NT2/D1 (cell line): ENCODE results near the gene GPR146.

Experiments used
- DNase-seq: peaks from one replicate; pipeline ENCODE4 v3.0.0-alpha.2; 2011; ENCODE audit warnings: low read depth, low spot score
- H3K27me3 ChIP-seq: 2 replicates; pipeline ENCODE4 v1.6.0; 2011; ENCODE audit warnings: mild to moderate bottlenecking; ENCODE audit not compliant: insufficient read length, insufficient read depth
- H3K36me3 ChIP-seq: 2 replicates; pipeline ENCODE4 v1.6.1; 2011; ENCODE audit warnings: mild to moderate bottlenecking, low read length, mixed read lengths; ENCODE audit not compliant: insufficient read depth, insufficient read length
- H3K4me1 ChIP-seq: 2 replicates; pipeline ENCODE4 v1.5.1; 2011; ENCODE audit not compliant: insufficient read depth, insufficient read length
- H3K4me3 ChIP-seq: 2 replicates; pipeline ENCODE4 v1.5.1; 2011; ENCODE audit warnings: low read depth; ENCODE audit not compliant: insufficient read length
- H3K9ac ChIP-seq: 2 replicates; pipeline ENCODE4 v1.6.0; 2011; ENCODE audit warnings: low read depth; ENCODE audit not compliant: insufficient read length
- H3K9me3 ChIP-seq: 2 replicates; pipeline ENCODE4 v1.5.1; 2011; ENCODE audit warnings: mild to moderate bottlenecking, low read length; ENCODE audit not compliant: insufficient read depth
- SUZ12 ChIP-seq: IDR thresholded peaks from 2 replicates; pipeline ENCODE4 v1.6.1; 2011; ENCODE audit not compliant: insufficient read length, insufficient read depth; ENCODE audit errors: extremely low read depth
- YY1 ChIP-seq: IDR thresholded peaks from 2 replicates; pipeline ENCODE4 v1.6.1; 2011; ENCODE audit not compliant: insufficient read length, insufficient read depth
- ZNF274 ChIP-seq: IDR thresholded peaks from 2 replicates; pipeline ENCODE4 v1.6.1; 2011; ENCODE audit warnings: mild to moderate bottlenecking, low read depth, low read length

GPR146 gene

GRCh38 chr7:1098243-1099153 is 54.2 kb downstream of the GPR146 start:
- Histone ChIP-seq H3K4me3 (no peak overlapping the region), H3K9ac (no peak overlapping the region), H3K27me3 (no peaks in the 10 kb centered on the region), H3K4me1 (peaks cover 20% of the 10 kb centered on the region), H3K9me3 (no peaks in the 10 kb centered on the region), H3K36me3 (peaks cover 58% of the 10 kb centered on the region)
- no peak for DNase-seq
- TF ChIP-seq YY1 = no peak
- TF ChIP-seq SUZ12 = no peak
- no peak for TF ChIP-seq ZNF274

- Histone ChIP-seq H3K4me1 (peaks cover 20% of the 10 kb centered on the region), H3K27me3 (no peaks in the 10 kb centered on the region), H3K9me3 (no peaks in the 10 kb centered on the region), H3K36me3 (peaks cover 58% of the 10 kb centered on the region), H3K4me3 (no peak overlapping the region), H3K9ac (no peak overlapping the region)
- no peak for TF ChIP-seq ZNF274
- TF ChIP-seq SUZ12 = no peak
- no peak for TF ChIP-seq YY1
- no peak for DNase-seq
Observed at GRCh38 chr7:1099154-1099542, 54.8 kb downstream of the GPR146 start.

- no peak for DNase-seq
- no peaks in the 10 kb centered on the region for H3K9me3 ChIP-seq
- H3K36me3 ChIP-seq = peaks cover 57% of the 10 kb centered on the region
- H3K4me3 ChIP-seq = no peak overlapping the region
- TF ChIP-seq ZNF274 = no peak
- TF ChIP-seq SUZ12 = no peak
- no peak for TF ChIP-seq YY1
- H3K4me1 ChIP-seq = peaks cover 20% of the 10 kb centered on the region
- H3K9ac ChIP-seq = no peak overlapping the region
- no peaks in the 10 kb centered on the region for H3K27me3 ChIP-seq
Observed at GRCh38 chr7:1099637-1100036, 55.3 kb downstream of the GPR146 start.

GRCh38 chr7:1100386-1100785 is 56.0 kb downstream of the GPR146 start:
- Histone ChIP-seq H3K36me3 (peaks cover 56% of the 10 kb centered on the region), H3K9me3 (no peaks in the 10 kb centered on the region), H3K27me3 (no peaks in the 10 kb centered on the region), H3K4me3 (no peak overlapping the region), H3K9ac (peak overlapping the region; percentile 34), H3K4me1 (peaks cover 20% of the 10 kb centered on the region)
- TF ChIP-seq ZNF274 (no peak), YY1 (no peak), SUZ12 (no peak)
- no peak for DNase-seq

GRCh38 chr7:1100834-1101562 is 56.7 kb downstream of the GPR146 start:
- H3K4me1 ChIP-seq = peaks cover 20% of the 10 kb centered on the region
- H3K4me3 ChIP-seq = no peak overlapping the region
- peaks cover 54% of the 10 kb centered on the region for H3K36me3 ChIP-seq
- TF ChIP-seq SUZ12 = no peak
- TF ChIP-seq ZNF274 = no peak
- TF ChIP-seq YY1 = no peak
- no peaks in the 10 kb centered on the region for H3K9me3 ChIP-seq
- no peaks in the 10 kb centered on the region for H3K27me3 ChIP-seq
- no peak for DNase-seq
- peak overlapping the region; percentile 17 for H3K9ac ChIP-seq

- Histone ChIP-seq H3K4me1 (peaks cover 19% of the 10 kb centered on the region), H3K9ac (no peak overlapping the region)
Observed at GRCh38 chr7:1101563-1102431, 57.5 kb downstream of the GPR146 start.

More at GRCh38 chr7:1101563-1102431, 57.5 kb downstream of the GPR146 start:
- H3K4me3 ChIP-seq = no peak overlapping the region
- TF ChIP-seq SUZ12 = no peak
- no peak for TF ChIP-seq YY1
- no peak for TF ChIP-seq ZNF274
- H3K36me3 ChIP-seq = peaks cover 60% of the 10 kb centered on the region
- no peaks in the 10 kb centered on the region for H3K9me3 ChIP-seq
- H3K27me3 ChIP-seq = no peaks in the 10 kb centered on the region
- no peak for DNase-seq
